HG03139 (cell line): ENCODE data around the gene IFNE.
A peak's percentile ranks its signal among the peaks of the same experiment; 100 is the strongest.
"Not testable (repeated sequence)": the region's sequence is repeated elsewhere in the genome, so short reads cannot be mapped to it uniquely, and the experiment has no call there.

Source experiments
- ATAC-seq: cut with Tn5 transposase; IDR thresholded peaks from one replicate; pipeline ENCODE4 v1.9.1; 2021; ENCODE audit not compliant: unreplicated experiment

The IFNE gene

DNA sequence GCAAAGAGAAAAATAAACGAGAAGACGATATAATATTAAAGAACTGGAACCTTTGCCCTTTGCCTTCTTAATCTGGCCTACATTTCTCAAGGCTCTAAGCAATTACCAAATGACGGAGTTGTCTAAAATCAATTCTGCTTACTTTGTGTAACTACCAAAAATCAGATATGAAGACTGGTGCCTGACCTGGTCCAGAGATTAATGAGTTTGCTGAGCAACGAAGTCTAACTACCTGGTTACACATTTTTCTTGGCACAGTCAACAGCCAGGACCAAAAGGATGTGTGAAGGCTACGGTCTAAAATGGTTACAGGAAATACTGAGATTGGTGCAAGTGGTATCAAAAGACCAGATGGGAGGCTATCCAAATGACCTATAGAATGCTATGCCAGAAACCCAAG is 17.8 kb upstream of the IFNE start:
- no peak for ATAC-seq

- no peak for ATAC-seq
Measured at GRCh38 chr9:21491756-21492155, 9.6 kb upstream of the IFNE start.

DNA sequence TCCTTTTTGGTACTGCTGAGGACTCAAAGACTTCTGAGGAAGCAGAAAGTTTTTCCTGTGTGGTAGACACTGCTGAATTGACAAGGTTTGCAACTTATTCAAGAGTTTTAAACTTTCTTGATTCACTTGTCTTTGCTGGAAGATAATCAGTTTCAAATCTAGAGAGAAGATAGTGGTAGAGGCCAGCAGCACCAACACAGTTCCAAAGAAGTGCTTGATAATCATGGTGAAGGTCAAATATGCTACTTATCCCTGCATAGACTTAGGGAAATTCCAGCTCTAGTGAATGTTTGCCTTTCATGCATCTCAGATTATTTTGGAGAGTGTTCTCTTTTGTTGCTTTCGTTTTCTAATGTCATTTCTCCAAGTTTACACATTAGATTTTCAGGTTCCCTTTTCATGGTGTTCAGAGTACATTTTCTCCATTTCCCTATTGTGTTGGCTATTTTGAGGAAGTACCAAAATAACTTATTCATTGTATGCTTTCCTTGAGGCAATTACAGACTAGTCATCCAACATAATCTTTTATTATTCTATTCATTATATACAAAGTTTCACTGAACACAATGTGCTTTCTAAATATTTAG is 550 bp downstream of the IFNE start:
- ATAC-seq = no peak

- ATAC-seq = no peak
Measured at GRCh38 chr9:21479152-21479702, 2.9 kb downstream of the IFNE start.

GRCh38 chr9:21477466-21477865 is 4.6 kb downstream of the IFNE start:
- no peak for ATAC-seq

DNA sequence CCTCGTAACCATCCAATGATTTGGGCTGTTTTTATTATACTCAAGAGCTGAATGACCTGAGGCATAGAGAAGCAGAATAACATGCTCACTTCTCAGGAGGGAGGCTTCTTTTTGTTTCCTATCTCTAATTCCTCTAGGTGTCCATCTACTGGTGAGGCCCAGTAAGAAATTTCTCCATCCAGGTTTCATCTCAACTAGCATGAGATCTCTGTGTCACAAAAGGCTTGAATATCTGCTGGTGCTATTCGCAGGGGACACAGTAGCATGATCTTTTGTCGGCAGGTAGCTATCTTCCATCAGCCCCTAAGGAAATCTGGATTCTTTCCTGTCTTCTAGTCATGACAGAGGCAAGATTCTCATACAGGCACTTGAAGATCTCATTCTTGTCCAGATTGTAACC is 8.9 kb downstream of the IFNE start:
- no peak for ATAC-seq

DNA sequence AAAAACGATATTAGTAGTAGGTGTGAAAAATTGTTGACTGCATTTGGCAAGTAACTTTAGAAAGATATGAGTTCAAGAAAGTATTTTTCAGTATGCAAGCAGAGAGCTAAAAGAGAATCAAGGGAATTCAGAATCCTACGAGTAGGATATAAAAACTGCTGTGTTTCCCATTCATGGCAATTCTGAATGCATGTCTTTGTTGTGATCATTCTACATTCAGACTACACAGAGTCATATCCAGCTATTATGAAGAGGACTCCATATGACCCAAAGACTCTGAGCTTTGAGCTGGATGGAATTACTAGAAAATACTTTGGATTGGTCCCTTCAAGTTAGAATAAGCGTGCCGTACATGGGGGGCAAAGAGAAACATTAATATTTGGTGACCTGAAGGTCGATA is 12.0 kb downstream of the IFNE start:
- ATAC-seq = no peak

GRCh38 chr9:21465859-21466518 is 16.1 kb downstream of the IFNE start:
- no peak for ATAC-seq

GRCh38 chr9:21465138-21465537 is 17.0 kb downstream of the IFNE start:
- ATAC-seq = no peak

DNA sequence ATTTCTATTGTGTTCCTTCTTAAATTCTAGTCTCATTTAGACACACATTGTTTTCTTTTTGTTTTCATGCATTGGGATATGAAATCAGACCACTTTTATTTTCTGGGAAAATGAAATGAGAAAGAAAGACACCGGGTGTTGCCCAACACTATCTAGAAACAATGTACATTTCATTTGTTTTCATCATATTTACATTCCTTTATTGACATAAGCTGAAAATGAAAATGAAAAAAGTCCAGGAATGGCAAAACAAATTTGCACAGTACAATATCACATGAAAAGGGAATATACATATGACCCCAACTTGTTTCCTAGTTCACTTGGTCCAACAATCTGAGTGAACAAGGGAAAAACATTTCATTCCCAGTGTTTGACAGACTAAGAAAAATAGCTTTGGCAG is 20.7 kb downstream of the IFNE start:
- ATAC-seq = no peak

GRCh38 chr9:21455320-21455719 is 26.8 kb downstream of the IFNE start:
- ATAC-seq = peak; percentile 89

- no peak for ATAC-seq
Measured at GRCh38 chr9:21454149-21454548, 28.0 kb downstream of the IFNE start.

DNA sequence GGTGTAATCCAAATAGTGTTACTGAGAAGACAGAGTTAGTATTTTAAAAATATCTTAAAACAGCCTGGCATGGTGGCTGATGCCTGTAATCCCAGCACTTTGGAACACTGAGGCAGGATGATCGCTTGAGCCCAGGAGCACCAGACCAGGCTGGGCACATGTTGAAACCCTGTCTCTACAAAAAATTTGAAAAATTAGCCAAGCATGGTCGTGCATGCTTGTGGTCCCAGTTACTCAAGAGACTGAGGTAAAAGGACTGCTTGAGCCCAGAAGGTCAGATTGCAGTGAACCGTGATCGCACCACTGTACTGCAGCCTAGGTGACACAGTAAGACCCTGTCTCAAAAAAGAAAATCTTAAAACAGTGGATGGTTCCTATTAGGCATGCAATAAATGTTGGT is 29.4 kb downstream of the IFNE start:
- ATAC-seq = no peak

- no peak for ATAC-seq
Measured at GRCh38 chr9:21450733-21451394, 31.2 kb downstream of the IFNE start.

DNA sequence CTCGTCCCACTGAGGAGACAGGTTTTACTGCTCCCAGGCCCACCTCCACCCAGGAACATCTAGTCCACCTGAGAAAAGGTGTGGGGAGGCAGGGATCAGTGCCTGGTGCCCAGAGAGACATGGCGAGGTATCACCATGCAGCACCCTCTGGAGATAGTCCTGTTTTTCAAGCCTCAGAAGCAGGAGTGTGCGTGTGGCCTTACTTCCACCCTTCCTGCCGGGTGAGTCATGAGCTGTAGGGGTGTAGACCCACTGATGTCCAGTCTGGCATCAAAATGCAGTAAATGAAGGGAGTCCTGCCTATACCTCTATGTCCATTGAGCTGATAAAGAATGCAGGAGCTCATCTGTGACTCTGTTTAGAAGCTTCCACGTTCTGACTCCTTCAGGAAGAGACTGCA is 32.8 kb downstream of the IFNE start:
- ATAC-seq = not testable (repeated sequence)

DNA sequence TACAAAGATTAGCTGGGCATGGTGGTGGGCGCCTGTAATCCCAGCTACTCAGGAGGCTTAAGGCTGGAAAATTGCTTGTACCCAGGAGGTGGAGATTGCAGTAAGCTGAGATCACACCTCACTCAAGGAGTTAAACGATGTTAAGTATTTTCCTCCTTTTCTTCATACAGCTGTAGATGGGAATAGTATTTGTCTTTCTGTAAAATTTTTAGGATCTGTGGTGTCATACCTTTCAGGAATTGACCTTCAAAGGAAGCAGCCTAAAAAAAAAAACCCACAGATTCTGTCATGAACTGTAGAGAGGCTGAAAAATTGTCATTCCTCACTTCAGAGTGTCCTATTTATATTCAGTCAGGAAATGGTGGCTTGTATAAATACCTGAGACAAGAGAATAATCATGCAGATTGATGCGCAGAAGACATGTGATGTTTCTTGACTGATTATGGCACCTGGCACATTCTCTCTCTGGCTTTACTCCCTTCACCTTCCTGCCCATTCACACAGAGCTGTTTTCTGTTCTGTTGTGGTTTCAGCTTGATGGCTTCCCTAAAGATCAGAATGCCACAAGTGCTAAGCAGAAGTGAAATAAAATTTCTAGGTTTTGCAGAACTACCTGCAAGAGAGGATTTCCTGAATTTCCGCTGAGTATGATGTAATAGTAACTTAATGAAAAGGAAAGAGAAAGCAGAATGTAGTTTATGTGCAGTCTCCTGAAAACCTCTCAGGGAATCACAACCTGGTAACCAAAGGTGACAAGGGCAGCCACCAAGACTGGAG is 38.1 kb downstream of the IFNE start:
- ATAC-seq = peak; percentile 93

DNA sequence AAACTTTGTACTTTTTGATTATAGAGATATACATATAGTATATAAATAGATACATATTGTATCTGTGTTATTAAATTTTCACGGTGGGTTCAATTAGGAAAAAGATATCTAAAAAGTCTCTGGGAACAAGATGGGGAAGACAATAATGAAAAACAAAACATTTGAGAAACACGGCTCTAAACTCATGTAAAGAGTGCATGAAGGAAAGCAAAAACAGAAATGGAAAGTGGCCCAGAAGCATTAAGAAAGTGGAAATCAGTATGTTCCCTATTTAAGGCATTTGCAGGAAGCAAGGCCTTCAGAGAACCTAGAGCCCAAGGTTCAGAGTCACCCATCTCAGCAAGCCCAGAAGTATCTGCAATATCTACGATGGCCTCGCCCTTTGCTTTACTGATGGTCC is 42.0 kb downstream of the IFNE start, which contains the start of gene IFNA1:
IFNA1 (plus strand) TSS at position 301 of the 400 bp plus-strand sequence; CDS start at position 370, 69 bp downstream.
- ATAC-seq = no peak

DNA sequence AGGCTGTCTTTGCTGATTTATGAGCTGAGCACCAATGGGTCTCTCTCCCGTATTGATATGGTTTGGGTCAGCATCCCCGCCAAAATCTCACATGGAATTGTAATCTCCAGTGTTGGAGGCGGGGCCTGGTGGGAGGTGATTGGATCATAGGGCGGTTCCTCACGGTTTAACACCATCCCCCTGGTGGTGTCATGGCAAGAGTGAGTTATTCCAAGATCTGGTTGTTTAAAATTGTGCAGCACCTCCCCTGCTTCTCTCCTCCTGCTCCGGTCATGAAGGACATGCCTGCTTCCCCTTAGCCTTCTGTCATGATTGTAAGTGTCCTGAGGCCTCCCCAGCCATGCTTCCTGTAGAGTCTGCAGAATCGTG is 47.1 kb downstream of the IFNE start:
- ATAC-seq = not testable (repeated sequence)

- no peak for ATAC-seq
Measured at GRCh38 chr9:21434202-21435014, 47.7 kb downstream of the IFNE start.

DNA sequence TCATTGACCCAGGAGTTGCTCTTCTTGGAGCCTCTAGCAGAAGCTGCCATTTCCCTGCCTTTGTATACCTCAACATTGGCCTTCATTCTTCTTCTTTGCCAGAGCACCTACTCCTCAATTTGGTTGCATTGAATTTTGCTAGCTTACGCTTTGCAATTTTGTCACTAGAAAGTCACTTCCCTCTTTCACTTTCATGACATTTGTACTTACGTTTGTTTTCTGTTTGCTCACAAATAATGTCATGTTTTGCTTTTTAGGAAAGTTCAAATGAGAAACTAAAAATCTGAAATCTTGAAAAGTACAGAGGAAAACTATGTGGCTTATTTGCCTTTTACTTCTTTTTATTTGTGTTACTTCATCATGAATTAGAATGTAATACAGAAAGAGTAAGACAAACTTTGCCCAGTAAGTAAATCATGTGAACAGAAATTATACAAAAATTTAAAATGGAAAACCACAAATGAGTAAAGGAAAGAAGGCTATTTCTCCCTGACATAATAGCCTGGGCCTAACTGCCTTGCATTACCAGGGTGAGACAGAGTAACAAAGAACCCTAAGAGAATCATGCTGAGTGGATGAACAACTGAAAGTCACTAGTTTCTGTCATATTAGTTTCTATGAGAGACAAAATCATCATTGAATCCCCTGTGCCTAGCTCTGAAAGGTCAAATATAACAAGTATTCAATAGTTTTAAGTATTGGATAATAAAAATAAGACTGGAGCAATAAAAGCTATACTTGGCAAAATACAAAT is 49.3 kb downstream of the IFNE start:
- peak; percentile 57 for ATAC-seq
